HCT116 (cell line): ENCODE data around the gene ARL17A.
"Not testable (repeated sequence)": the region's sequence is repeated elsewhere in the genome, so short reads cannot be mapped to it uniquely, and the experiment has no call there.

Experiments used
- ATF3 ChIP-seq: IDR thresholded peaks from 2 replicates; pipeline ENCODE4 v1.6.1; 2012
- CTCF ChIP-seq, 3 experiments: fragments of 200-600 bp in 1 of 3; sonication (generic) in 1 of 3; IDR thresholded peaks in 2 of 3; conservative IDR thresholded peaks in 1 of 3; 2 replicates each; pipeline ENCODE4 v1.5.1; 2012 to 2017; ENCODE audit warnings: low read depth in 2 of 3, low read length in 2 of 3, antibody characterized with exemption in 1 of 3, borderline replicate concordance in 1 of 3, control low read depth in 1 of 3, mild to moderate bottlenecking in 1 of 3, mixed read lengths in 1 of 3, mixed run types in 1 of 3, moderate library complexity in 1 of 3; ENCODE audit not compliant: insufficient read depth in 1 of 3
- EZH2 ChIP-seq: fragments of 200-600 bp; sonication (generic); IDR thresholded peaks from 2 replicates; pipeline ENCODE4 v1.6.1; 2017; ENCODE audit warnings: antibody characterized with exemption, mixed run types
- FOSL1 ChIP-seq: IDR thresholded peaks from 2 replicates; pipeline ENCODE4 v1.6.1; 2012; ENCODE audit warnings: low read depth
- MAX ChIP-seq: IDR thresholded peaks from 2 replicates; pipeline ENCODE4 v1.6.1; 2012
- POLR2A ChIP-seq: IDR thresholded peaks from 2 replicates; pipeline ENCODE4 v1.7.0; 2011; ENCODE audit warnings: borderline replicate concordance; ENCODE audit not compliant: insufficient read depth, insufficient read length; ENCODE audit errors: extremely low read depth
- POLR2AphosphoS5 ChIP-seq: IDR thresholded peaks from 2 replicates; pipeline ENCODE4 v1.6.1; 2011; ENCODE audit warnings: mild to moderate bottlenecking, low read depth, low read length, moderate library complexity
- RAD21 ChIP-seq: IDR thresholded peaks from 2 replicates; pipeline ENCODE4 v1.6.1; 2012; ENCODE audit warnings: low read depth, mild to moderate bottlenecking
- SIN3A ChIP-seq: IDR thresholded peaks from 2 replicates; pipeline ENCODE4 v1.6.1; 2012; ENCODE audit warnings: low read depth
- YY1 ChIP-seq: IDR thresholded peaks from 2 replicates; pipeline ENCODE4 v1.6.1; 2011; ENCODE audit warnings: low read length, low read depth, moderate library complexity, mild to moderate bottlenecking; ENCODE audit not compliant: insufficient replicate concordance; ENCODE audit errors: extremely low read depth
- ZFX ChIP-seq: fragments of 450-650 bp; IDR thresholded peaks from 2 replicates; pipeline ENCODE4 v1.6.1; 2017
- ZNF274 ChIP-seq: fragments of 200-500 bp; sonication (Bioruptor generic); IDR thresholded peaks from 2 replicates; pipeline ENCODE4 v1.6.1; 2014; ENCODE audit warnings: mild to moderate bottlenecking, low read depth, low read length, inconsistent platforms

- not testable (repeated sequence) for TF ChIP-seq POLR2AphosphoS5; CTCF (IDR thresholded peaks at IDR 0.05 in 2 of 3, conservative IDR thresholded peaks at IDR 0.05 in 1 of 3; ENCODE audit: borderline replicate concordance in 1 of 3, insufficient read depth in 1 of 3, low read depth in 2 of 3, low read length in 2 of 3); ZFX; RAD21; YY1; POLR2A; SIN3A; ZNF274; EZH2; FOSL1; ATF3; MAX
Observed at GRCh38 chr17:46580082-46580481, 591 bp upstream of the ARL17A start.
